ENCODE measurements around the gene ATP2B1. TPM values are rescaled to one million over a fixed set of nuclear protein-coding genes. Genes with fewer than 3 reads are reported as not detected.

Gene ATP2B1
- total RNA-seq, 4 donors from 2014 or later, result 10.9 to 32.4 (median 21.0) TPM

GRCh38 chr12:89566615-89567014, 142.0 kb downstream of the ATP2B1 start:
- no peak overlapping the region for H3K4me3 ChIP-seq
- TF ChIP-seq CTCF (IDR thresholded peaks at IDR 0.05) (no peak), POLR2A (IDR thresholded peaks at IDR 0.05) (no peak)
- H3K4me1 ChIP-seq, result peaks cover 0 to 32% (median 0%) of the 10 kb centered on the region in 3 donors
- H3K9me3 ChIP-seq, result no peaks in the 10 kb centered on the region
- no peak overlapping the region for H3K27ac ChIP-seq
- DNase-seq, result no peak
- intact Hi-C loops (cut with DNase I), result no loop called here
- no peaks in the 10 kb centered on the region for H3K36me3 ChIP-seq
- H3K27me3 ChIP-seq, result no peaks in the 10 kb centered on the region

- H3K36me3 ChIP-seq, result no peaks in the 10 kb centered on the region
- intact Hi-C loops (cut with DNase I), result no loop called here
- H3K4me1 ChIP-seq, result peaks cover 0 to 32% (median 0%) of the 10 kb centered on the region in 3 donors
- no peak overlapping the region for H3K4me3 ChIP-seq
- H3K9me3 ChIP-seq, result no peaks in the 10 kb centered on the region
- no peak for TF ChIP-seq POLR2A (IDR thresholded peaks at IDR 0.05)
- no peak for TF ChIP-seq CTCF (IDR thresholded peaks at IDR 0.05)
- no peak overlapping the region for H3K27ac ChIP-seq
- DNase-seq, result no peak
- no peaks in the 10 kb centered on the region for H3K27me3 ChIP-seq
Observed at GRCh38 chr12:89565002-89565401, 143.6 kb downstream of the ATP2B1 start.

- no peaks in the 10 kb centered on the region for H3K9me3 ChIP-seq
- H3K36me3 ChIP-seq, result no peaks in the 10 kb centered on the region
- TF ChIP-seq CTCF (IDR thresholded peaks at IDR 0.05) (no peak), POLR2A (IDR thresholded peaks at IDR 0.05) (no peak)
- no peaks in the 10 kb centered on the region for H3K4me1 ChIP-seq
- H3K27ac ChIP-seq, result no peak overlapping the region
- WGBS, 2 donors, result 83 to 90% methylated on average over 10 of the region's 10 CpGs
- no peak overlapping the region for H3K4me3 ChIP-seq
- intact Hi-C loops (cut with DNase I), result no loop called here
- no peaks in the 10 kb centered on the region for H3K27me3 ChIP-seq
- DNase-seq, result no peak
Observed at GRCh38 chr12:89559753-89560152, 148.9 kb downstream of the ATP2B1 start.

- no peaks in the 10 kb centered on the region for H3K4me1 ChIP-seq
- H3K27ac ChIP-seq, result no peak overlapping the region
- no peak overlapping the region for H3K4me3 ChIP-seq
- 69 to 78% methylated on average over 2 of the region's 2 CpGs for WGBS, 2 donors
- intact Hi-C loops (cut with DNase I), result no loop called here
- no peaks in the 10 kb centered on the region for H3K27me3 ChIP-seq
- H3K9me3 ChIP-seq, result no peaks in the 10 kb centered on the region
- DNase-seq, result no peak
- H3K36me3 ChIP-seq, result no peaks in the 10 kb centered on the region
- no peak for TF ChIP-seq CTCF (IDR thresholded peaks at IDR 0.05)
- no peak for TF ChIP-seq POLR2A (IDR thresholded peaks at IDR 0.05)
Observed at GRCh38 chr12:89556976-89557375, 151.7 kb downstream of the ATP2B1 start.

- H3K9me3 ChIP-seq, result no peaks in the 10 kb centered on the region
- H3K27ac ChIP-seq, result no peak overlapping the region
- H3K36me3 ChIP-seq, result no peaks in the 10 kb centered on the region
- no peak for DNase-seq
- no peaks in the 10 kb centered on the region for H3K27me3 ChIP-seq
- intact Hi-C loops (cut with DNase I), result no loop called here
- H3K4me3 ChIP-seq, result no peak overlapping the region
- H3K4me1 ChIP-seq, result no peaks in the 10 kb centered on the region
- TF ChIP-seq CTCF (IDR thresholded peaks at IDR 0.05), result no peak
- WGBS, 2 donors, result 5 to 13% methylated on average over 1 of the region's 1 CpG
Observed at GRCh38 chr12:89552376-89552775, 156.3 kb downstream of the ATP2B1 start.
